ENCODE measurements around the gene ASTL. TPM values are rescaled to one million over a fixed set of nuclear protein-coding genes. Genes with fewer than 3 reads are reported as not detected.

ASTL gene
- polyA plus RNA-seq (2013, experiment 1 of 2): not detected
- polyA plus RNA-seq (2013, experiment 2 of 2): not detected

DNA sequence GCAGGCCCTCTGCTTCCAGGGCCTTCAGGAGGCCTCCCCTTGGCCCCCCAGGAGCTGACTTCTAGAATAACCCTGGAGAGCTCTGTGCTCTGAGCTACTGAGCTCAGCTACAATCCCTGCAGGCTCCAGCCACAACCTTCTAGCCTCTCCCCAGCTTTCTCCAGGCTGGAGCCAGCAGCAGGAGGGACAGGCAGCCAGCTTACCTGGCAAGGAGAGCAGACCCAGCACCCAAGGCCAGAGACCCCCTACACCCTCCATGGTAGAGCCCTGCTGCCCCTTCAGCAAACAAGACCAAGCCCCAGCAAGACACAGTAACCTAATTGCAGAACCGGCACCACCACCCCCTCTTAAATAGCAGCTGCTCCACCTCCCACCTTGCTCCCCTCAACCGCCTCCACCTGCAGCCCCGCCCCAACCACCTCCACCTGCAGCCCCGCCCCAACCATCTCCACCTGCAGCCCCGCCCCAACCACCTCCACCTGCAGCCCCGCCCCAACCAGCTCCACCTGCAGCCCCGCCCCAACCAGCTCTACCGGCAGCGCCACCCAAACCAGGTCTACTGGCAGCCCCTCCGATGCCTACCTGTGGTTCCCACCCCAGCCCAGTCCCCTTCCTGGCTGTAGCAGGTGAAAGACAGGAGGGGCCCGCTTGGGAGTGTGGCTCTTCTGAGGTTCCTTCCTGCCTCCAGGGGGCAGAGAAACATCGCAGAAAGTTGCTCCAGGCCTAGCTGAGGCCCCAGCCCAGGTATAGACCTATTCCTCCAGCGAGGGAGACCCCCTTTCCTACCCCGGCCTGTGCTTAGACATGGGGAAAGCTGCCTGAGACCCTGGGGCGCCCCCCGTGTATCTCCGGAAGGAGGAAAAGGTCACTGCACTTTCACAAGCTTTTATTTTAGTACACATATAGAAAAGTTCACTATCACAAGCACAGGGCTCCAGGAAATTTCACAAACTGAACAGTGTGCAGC is at the start of gene ASTL:
Gene ASTL, minus strand, starts transcription at position 324 of the 967 bp plus-strand sequence. Its CDS starts 66 bp downstream, at position 258.
- H3K27ac ChIP-seq (ENCODE audit: low read depth, low read length, severe bottlenecking): no peak within 1 kb of the TSS
- no peaks in the 10 kb centered on the region for H3K36me3 ChIP-seq (ENCODE audit: control insufficient read depth, insufficient read depth, low read length)
- WGBS, 2 experiments (ENCODE audit: insufficient coverage in 2 of 2): 25 to 44% methylated on average over 8 to 9 of the region's 17 CpGs
- no peaks in the 10 kb centered on the region for H3K4me1 ChIP-seq (ENCODE audit: control insufficient read depth, insufficient read depth, low read length, poor library complexity, severe bottlenecking)
- no peak within 1 kb of the TSS for H3K4me3 ChIP-seq (ENCODE audit: extremely low read depth, insufficient read depth, low read length, poor library complexity, severe bottlenecking)
- no peaks in the 10 kb centered on the region for H3K9me3 ChIP-seq (ENCODE audit: control insufficient read depth, low read length)

DNA sequence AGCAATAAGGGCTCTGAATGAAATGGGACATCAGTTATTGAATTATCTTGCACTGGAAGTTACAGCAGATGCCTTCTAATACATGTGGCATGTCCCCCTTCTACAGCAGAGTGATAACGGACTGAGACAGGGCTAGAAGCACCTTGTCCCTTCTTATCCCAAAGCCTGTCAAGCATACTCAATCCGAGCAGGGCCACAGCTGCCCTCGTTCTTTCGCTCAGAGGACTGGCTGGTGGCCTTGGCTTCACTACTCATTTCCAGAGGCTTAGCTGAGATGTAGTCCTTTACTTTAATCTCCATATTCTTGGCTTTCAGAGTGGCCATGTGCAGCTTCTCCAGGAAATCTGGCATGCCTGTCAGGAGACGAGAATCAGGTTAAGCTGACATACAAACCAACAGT is 48.3 kb upstream of the ASTL start:
- Histone ChIP-seq H3K9me3 (ENCODE audit: control insufficient read depth, low read length) (no peaks in the 10 kb centered on the region), H3K36me3 (ENCODE audit: control insufficient read depth, insufficient read depth, low read length) (peaks cover 67% of the 10 kb centered on the region), H3K4me3 (ENCODE audit: extremely low read depth, insufficient read depth, low read length, poor library complexity, severe bottlenecking) (no peak overlapping the region), H3K4me1 (ENCODE audit: control insufficient read depth, insufficient read depth, low read length, poor library complexity, severe bottlenecking) (no peaks in the 10 kb centered on the region), H3K27ac (ENCODE audit: low read depth, low read length, severe bottlenecking) (no peak overlapping the region)
- WGBS, 2 experiments (ENCODE audit: insufficient coverage in 2 of 2): 94% methylated on average over 2 to 4 of the region's 5 CpGs

DNA sequence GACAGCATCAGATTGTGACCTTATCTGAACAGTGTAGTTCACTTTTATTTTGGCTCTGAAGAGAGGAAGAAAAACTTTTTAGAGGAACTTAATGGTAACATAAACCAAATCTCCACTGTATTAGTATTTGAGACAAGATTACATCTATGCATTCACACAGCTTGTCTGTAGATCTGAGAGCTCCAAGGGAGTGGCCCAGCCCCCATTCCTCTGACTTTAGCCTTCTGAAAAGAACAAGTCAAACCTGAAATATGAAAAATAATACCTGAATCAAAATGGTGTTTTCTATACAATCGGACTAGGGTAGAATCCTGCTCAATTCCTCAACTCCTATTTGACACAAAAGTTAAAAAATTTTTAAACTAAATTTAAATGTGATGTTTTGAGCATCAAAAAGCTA is 47.2 kb upstream of the ASTL start:
- Histone ChIP-seq H3K4me3 (ENCODE audit: extremely low read depth, insufficient read depth, low read length, poor library complexity, severe bottlenecking) (no peak overlapping the region), H3K36me3 (ENCODE audit: control insufficient read depth, insufficient read depth, low read length) (peaks cover 57% of the 10 kb centered on the region), H3K9me3 (ENCODE audit: control insufficient read depth, low read length) (no peaks in the 10 kb centered on the region), H3K27ac (ENCODE audit: low read depth, low read length, severe bottlenecking) (no peak overlapping the region), H3K4me1 (ENCODE audit: control insufficient read depth, insufficient read depth, low read length, poor library complexity, severe bottlenecking) (no peaks in the 10 kb centered on the region)
- WGBS, 2 experiments (ENCODE audit: insufficient coverage in 2 of 2): no CpG with 5 or more reads among the region's 1 CpG

DNA sequence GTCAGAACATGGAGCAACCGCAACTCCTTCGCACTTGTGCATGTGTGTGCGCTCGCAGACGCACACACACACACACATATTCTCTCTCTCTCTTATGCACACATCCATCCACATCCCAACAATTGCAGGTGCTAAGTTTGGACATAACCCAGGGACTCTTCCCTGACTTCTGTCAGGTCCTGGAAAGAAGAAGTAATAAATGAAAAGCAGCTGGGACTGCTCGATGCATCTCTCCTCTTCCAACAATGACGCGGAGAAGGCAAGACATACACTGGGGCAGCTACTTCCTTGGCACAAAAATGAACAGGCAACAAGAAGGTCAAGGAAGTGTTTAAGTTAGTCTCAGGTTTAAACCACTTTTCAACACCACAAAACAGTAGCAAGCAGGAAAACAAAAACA is 46.7 kb upstream of the ASTL start:
- Histone ChIP-seq H3K27ac (ENCODE audit: low read depth, low read length, severe bottlenecking) (no peak overlapping the region), H3K36me3 (ENCODE audit: control insufficient read depth, insufficient read depth, low read length) (peaks cover 52% of the 10 kb centered on the region), H3K9me3 (ENCODE audit: control insufficient read depth, low read length) (no peaks in the 10 kb centered on the region), H3K4me1 (ENCODE audit: control insufficient read depth, insufficient read depth, low read length, poor library complexity, severe bottlenecking) (no peaks in the 10 kb centered on the region), H3K4me3 (ENCODE audit: extremely low read depth, insufficient read depth, low read length, poor library complexity, severe bottlenecking) (no peak overlapping the region)
- 90% methylated on average over 4 of the region's 8 CpGs; no CpG with 5 or more reads in 1 of the 2 experiments for WGBS, 2 experiments (ENCODE audit: insufficient coverage in 2 of 2)

DNA sequence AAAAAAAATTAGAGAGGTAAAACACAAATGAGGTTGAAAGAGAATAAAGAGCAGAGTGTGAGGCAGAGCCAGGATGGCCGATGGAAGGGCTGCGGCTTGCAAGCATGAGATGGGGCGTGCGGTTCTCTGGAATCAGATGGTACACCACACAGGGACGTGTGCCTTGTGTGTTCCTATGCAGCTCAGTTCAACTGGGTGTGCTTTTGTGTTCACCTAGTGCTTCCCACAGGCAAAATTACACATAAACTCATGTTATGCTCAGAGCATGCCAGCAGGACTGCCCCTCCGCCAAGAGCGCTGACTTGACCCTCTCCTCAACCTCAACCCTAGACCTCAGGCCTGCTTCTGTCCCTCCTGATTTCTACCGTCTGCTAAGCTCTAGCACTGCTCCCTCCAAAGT is 45.9 kb upstream of the ASTL start:
- Histone ChIP-seq H3K4me1 (ENCODE audit: control insufficient read depth, insufficient read depth, low read length, poor library complexity, severe bottlenecking) (no peaks in the 10 kb centered on the region), H3K27ac (ENCODE audit: low read depth, low read length, severe bottlenecking) (no peak overlapping the region), H3K4me3 (ENCODE audit: extremely low read depth, insufficient read depth, low read length, poor library complexity, severe bottlenecking) (no peak overlapping the region), H3K9me3 (ENCODE audit: control insufficient read depth, low read length) (no peaks in the 10 kb centered on the region), H3K36me3 (ENCODE audit: control insufficient read depth, insufficient read depth, low read length) (peaks cover 45% of the 10 kb centered on the region)
- 96 to 97% methylated on average over 3 to 7 of the region's 8 CpGs for WGBS, 2 experiments (ENCODE audit: insufficient coverage in 2 of 2)

DNA sequence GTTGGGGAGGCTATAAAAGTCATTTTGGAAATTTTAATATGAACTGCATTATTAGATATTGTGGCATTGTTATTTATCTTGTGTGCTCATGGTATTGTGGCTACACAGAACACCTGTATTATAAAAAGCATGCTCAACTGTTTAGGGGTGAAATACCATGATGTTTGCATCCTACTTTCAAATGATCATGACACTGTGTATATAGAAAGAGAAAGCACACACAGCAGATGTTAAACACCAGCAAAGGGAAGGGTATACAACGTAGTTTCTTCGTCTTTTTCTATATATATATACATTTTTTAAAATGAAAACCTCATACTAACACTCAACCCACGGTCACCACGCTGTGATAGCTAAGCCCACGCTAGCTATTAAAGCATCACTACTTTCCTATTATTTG is 43.2 kb upstream of the ASTL start:
- H3K36me3 ChIP-seq (ENCODE audit: control insufficient read depth, insufficient read depth, low read length): peaks cover 26% of the 10 kb centered on the region
- no peak overlapping the region for H3K4me3 ChIP-seq (ENCODE audit: extremely low read depth, insufficient read depth, low read length, poor library complexity, severe bottlenecking)
- H3K9me3 ChIP-seq (ENCODE audit: control insufficient read depth, low read length): no peaks in the 10 kb centered on the region
- H3K4me1 ChIP-seq (ENCODE audit: control insufficient read depth, insufficient read depth, low read length, poor library complexity, severe bottlenecking): no peaks in the 10 kb centered on the region
- WGBS, 2 experiments (ENCODE audit: insufficient coverage in 2 of 2): 90 to 92% methylated on average over 2 of the region's 5 CpGs
- no peak overlapping the region for H3K27ac ChIP-seq (ENCODE audit: low read depth, low read length, severe bottlenecking)

DNA sequence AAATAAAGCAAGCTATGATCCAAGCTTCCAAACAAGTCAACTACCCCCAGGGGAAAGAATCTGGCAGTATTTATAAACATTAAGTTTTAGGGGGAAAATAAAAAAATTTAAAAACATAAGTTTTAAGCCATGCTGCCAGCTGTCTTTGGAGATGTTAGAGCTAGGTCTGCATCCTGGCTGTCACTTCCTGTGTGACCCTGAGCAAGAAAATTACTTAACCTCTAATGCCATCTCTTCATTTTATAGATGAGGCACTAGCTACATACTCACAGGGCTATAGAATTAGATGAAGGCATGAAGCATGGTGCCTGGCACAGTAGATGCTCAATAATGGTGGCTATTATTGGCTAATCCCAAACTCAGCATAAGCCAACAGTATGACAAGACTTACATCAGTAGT is 42.2 kb upstream of the ASTL start:
- Histone ChIP-seq H3K36me3 (ENCODE audit: control insufficient read depth, insufficient read depth, low read length) (peaks cover 16% of the 10 kb centered on the region), H3K9me3 (ENCODE audit: control insufficient read depth, low read length) (no peaks in the 10 kb centered on the region), H3K27ac (ENCODE audit: low read depth, low read length, severe bottlenecking) (no peak overlapping the region), H3K4me3 (ENCODE audit: extremely low read depth, insufficient read depth, low read length, poor library complexity, severe bottlenecking) (no peak overlapping the region), H3K4me1 (ENCODE audit: control insufficient read depth, insufficient read depth, low read length, poor library complexity, severe bottlenecking) (no peaks in the 10 kb centered on the region)

DNA sequence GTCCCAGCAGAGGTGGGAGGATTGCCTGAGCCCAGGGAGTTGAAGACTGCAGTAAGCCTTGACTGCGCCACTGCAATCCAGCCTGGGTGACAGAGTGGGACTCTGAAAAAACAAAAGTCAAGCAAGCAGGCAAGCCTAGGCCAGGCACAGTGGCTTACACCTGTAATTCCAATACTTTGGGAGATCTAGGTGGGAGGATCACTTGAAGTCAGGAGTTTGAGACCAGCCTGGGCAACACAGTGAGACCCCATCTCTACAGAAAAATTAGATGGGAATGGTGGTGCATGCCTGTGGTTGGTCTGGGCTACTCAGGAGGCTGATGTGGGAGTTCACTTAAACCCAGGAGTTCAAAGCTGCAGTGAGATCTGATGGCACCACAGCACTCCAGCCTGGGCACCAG is 41.7 kb upstream of the ASTL start:
- Histone ChIP-seq H3K4me3 (ENCODE audit: extremely low read depth, insufficient read depth, low read length, poor library complexity, severe bottlenecking) (no peak overlapping the region), H3K4me1 (ENCODE audit: control insufficient read depth, insufficient read depth, low read length, poor library complexity, severe bottlenecking) (no peaks in the 10 kb centered on the region), H3K9me3 (ENCODE audit: control insufficient read depth, low read length) (no peaks in the 10 kb centered on the region), H3K27ac (ENCODE audit: low read depth, low read length, severe bottlenecking) (no peak overlapping the region), H3K36me3 (ENCODE audit: control insufficient read depth, insufficient read depth, low read length) (peaks cover 11% of the 10 kb centered on the region)
- 88 to 100% methylated on average over 1 of the region's 1 CpG for WGBS, 2 experiments (ENCODE audit: insufficient coverage in 2 of 2)

DNA sequence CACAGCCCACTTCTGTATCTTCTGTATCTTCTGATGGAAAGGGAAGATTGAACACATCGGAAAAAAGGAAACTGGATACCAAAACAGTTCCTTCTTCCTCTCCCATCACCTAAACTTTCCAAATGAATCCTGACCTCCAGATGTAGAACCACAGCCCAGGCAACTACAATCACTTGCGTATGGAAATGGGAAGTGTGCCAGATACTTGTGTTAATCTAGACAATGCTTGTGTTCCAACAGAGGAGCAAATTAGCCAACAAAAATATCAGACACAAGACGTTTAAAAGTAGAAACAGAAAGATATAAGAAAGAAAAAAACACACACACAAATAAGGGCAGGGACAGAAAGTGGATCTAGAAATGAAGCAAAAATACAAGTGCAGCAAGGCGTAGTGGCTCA is 38.4 kb upstream of the ASTL start:
- H3K9me3 ChIP-seq (ENCODE audit: control insufficient read depth, low read length): no peaks in the 10 kb centered on the region
- H3K36me3 ChIP-seq (ENCODE audit: control insufficient read depth, insufficient read depth, low read length): no peaks in the 10 kb centered on the region
- no peak overlapping the region for H3K27ac ChIP-seq (ENCODE audit: low read depth, low read length, severe bottlenecking)
- WGBS, 2 experiments (ENCODE audit: insufficient coverage in 2 of 2): 75 to 90% methylated on average over 1 to 2 of the region's 4 CpGs
- no peaks in the 10 kb centered on the region for H3K4me1 ChIP-seq (ENCODE audit: control insufficient read depth, insufficient read depth, low read length, poor library complexity, severe bottlenecking)
- H3K4me3 ChIP-seq (ENCODE audit: extremely low read depth, insufficient read depth, low read length, poor library complexity, severe bottlenecking): no peak overlapping the region

DNA sequence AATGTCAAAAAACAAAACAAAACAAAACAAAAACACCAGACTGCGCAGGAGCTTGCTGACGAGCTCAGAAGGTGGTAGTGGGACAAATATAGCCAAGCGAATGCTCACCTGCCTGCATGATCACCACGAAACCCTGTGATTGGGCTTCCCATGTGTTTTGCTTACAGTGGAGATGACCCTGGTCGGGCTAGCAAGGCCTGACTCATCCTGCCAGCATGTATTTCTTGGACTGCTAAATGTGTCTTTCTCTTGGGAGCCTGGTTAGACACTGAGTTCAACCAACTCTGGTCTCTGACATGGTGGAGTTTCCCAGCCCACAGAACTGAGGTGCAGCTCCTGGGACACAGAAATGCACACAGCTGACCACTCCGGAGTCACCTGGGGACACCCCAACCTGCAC is 37.6 kb upstream of the ASTL start:
- Histone ChIP-seq H3K36me3 (ENCODE audit: control insufficient read depth, insufficient read depth, low read length) (no peaks in the 10 kb centered on the region), H3K4me1 (ENCODE audit: control insufficient read depth, insufficient read depth, low read length, poor library complexity, severe bottlenecking) (no peaks in the 10 kb centered on the region)
- WGBS, 2 experiments (ENCODE audit: insufficient coverage in 2 of 2): 89 to 90% methylated on average over 3 to 6 of the region's 6 CpGs

More for the DNA sequence above, 37.6 kb upstream of the ASTL start:
- H3K4me3 ChIP-seq (ENCODE audit: extremely low read depth, insufficient read depth, low read length, poor library complexity, severe bottlenecking): no peak overlapping the region
- no peaks in the 10 kb centered on the region for H3K9me3 ChIP-seq (ENCODE audit: control insufficient read depth, low read length)
- no peak overlapping the region for H3K27ac ChIP-seq (ENCODE audit: low read depth, low read length, severe bottlenecking)

All from mesodermal cell (in vitro differentiated cells).